Epithelial cell of esophagus (primary cell): ENCODE measurements around the gene RRAGC.
"Not testable (repeated sequence)": the region's sequence is repeated elsewhere in the genome, so short reads cannot be mapped to it uniquely, and the experiment has no call there.

Experiments
- DNase-seq: peaks from one replicate; pipeline ENCODE4 v3.0.0; 2010; ENCODE audit warnings: low read depth
- H3K4me3 ChIP-seq: 2 replicates; pipeline ENCODE4 v1.5.1; 2011; ENCODE audit warnings: mild to moderate bottlenecking, low read length, control low read depth
- TF ChIP-seq, protein P1 (sequence below): IDR thresholded peaks from 2 replicates; pipeline ENCODE4 v1.5.1; 2011; ENCODE audit warnings: low read depth, mild to moderate bottlenecking, low read length, control low read depth, inconsistent platforms; ENCODE audit not compliant: insufficient read depth; ENCODE audit errors: missing control alignments

Gene RRAGC

GRCh38 chr1:38839363-38839762 lies 20.2 kb downstream of the RRAGC start:
- DNase-seq: no peak
- TF ChIP-seq, protein P1, sequence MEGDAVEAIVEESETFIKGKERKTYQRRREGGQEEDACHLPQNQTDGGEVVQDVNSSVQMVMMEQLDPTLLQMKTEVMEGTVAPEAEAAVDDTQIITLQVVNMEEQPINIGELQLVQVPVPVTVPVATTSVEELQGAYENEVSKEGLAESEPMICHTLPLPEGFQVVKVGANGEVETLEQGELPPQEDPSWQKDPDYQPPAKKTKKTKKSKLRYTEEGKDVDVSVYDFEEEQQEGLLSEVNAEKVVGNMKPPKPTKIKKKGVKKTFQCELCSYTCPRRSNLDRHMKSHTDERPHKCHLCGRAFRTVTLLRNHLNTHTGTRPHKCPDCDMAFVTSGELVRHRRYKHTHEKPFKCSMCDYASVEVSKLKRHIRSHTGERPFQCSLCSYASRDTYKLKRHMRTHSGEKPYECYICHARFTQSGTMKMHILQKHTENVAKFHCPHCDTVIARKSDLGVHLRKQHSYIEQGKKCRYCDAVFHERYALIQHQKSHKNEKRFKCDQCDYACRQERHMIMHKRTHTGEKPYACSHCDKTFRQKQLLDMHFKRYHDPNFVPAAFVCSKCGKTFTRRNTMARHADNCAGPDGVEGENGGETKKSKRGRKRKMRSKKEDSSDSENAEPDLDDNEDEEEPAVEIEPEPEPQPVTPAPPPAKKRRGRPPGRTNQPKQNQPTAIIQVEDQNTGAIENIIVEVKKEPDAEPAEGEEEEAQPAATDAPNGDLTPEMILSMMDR: no peak
- no peak overlapping the region for H3K4me3 ChIP-seq

DNA sequence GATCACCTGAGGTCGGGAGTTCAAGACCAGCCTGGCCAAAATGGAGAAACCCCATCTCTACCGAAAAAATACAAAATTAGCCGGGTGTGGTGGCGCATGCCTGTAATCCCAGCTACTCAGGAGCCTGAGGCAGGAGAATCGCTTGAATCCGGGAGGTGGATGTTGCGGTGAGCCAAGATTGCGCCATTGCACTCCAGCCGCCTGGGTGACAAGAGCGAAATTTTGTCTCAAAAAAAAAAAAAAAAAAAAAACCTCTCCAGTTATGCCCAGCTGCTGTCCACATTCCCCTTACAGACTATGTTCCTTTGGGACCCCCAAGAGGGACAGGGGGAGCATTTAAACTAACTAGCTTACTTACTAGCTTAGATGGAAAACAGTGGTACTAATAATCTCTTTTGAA lies 23.3 kb downstream of the RRAGC start:
- DNase-seq, H3K4me3 ChIP-seq: not testable (repeated sequence)

DNA sequence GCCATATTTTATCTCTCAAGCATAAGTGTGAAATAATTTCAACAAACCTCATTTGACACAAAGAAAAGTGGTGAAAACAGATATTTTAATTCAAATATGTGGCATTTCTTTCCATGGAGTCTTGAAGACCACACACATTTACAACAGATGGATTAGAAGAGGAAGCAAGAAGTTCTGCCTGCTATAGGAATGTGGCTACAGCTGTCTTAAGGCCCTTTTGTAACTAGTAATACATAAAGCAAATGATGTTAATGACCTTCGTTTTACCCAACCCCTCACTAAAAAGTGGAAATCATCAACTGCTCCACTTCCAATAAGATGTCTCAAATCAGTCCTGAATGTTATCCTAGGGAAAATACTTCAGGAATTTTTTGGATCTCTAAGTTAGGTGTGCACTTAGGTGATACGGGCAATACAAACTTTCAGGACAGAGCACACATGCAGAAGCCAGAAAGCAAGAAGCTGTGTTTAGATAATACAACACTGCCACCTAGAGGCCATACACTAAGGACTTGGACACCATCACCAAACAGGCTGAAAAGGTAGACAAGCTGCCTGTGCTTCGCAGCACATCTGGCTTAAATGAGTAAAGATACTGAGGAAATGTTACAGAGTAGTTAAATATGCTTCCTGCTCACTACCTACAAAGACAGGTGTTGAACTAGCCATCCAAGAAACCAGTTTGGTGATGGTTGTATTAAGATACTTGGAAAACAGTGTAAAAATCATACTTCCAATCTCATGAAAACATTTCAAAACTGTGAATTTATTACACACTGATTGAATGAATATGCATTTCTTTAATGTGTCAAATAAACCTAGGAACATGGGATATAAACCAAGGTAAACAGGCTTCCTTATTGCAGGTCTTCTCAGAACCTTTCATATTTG lies 24.4 kb downstream of the RRAGC start:
- TF ChIP-seq, protein P1: peak; percentile 83
- H3K4me3 ChIP-seq: no peak overlapping the region
- peak; percentile 92 for DNase-seq

DNA sequence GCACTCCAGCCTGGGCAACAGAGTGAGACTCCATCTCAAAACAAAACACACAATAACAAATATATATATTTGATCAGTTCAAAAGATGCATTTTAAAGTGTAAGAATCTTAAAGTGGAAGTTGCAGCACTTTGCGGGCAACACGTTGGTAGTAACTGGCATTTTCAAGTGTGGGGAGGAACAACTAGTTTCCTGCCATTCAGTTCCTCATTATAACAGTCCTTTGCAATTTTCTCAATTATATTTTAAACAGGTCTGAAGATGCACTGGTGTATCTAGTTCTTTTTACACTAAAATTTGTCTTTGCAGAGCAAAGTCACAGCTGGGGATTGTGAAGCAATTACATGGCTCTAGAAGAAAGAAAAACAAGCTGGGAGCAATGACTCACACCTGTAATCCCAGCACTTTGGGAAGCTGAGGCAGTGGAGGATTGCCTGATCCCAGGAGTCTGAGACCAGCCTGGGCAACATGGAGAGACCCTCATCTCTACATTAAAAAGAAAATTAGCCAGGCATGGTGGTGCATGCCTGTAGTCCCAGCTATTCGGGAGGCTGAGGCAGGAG lies 25.3 kb downstream of the RRAGC start:
- H3K4me3 ChIP-seq: no peak overlapping the region
- TF ChIP-seq, protein P1: no peak
- peak; percentile 38 for DNase-seq

- TF ChIP-seq, protein P1: no peak
- no peak for DNase-seq
- no peak overlapping the region for H3K4me3 ChIP-seq
Measured at GRCh38 chr1:38833146-38833545, 26.4 kb downstream of the RRAGC start.

DNA sequence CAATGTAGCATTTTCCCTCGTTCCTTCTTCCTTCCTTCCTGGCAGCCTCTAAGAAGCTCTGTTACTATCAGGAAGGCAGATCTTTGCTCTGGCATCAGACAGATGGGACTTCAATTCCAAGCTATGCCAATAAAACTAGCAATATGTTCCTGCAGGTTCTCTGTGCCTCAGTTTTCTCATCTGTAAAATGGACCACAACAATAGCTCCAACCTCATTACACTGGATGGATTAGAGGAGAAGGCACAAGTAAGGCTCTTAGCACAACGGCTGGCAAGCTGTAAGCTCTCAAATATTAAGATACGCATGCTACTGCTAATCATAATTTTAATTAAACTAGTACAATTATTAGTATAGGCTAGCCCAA lies 27.2 kb downstream of the RRAGC start:
- DNase-seq: no peak
- no peak overlapping the region for H3K4me3 ChIP-seq
- TF ChIP-seq, protein P1: no peak

- DNase-seq: peak; percentile 34
- TF ChIP-seq, protein P1: no peak
- no peak overlapping the region for H3K4me3 ChIP-seq
Measured at GRCh38 chr1:38831731-38832369, 27.7 kb downstream of the RRAGC start.
